Calu3 (cell line): ENCODE measurements around the gene SNX18. TPM values are rescaled to one million over a fixed set of nuclear protein-coding genes. Genes with fewer than 3 reads are reported as not detected.

ENCODE experiments used
- BruUV-seq: library from RNA; stranded (reverse); fragments of 400-500 nt; replicated peaks from 2 replicates; lab custom pipeline; 2021; lab: Mats Ljungman, UMichigan
- CTCF ChIA-PET: fragments of 300-600 bp; sonication (Branson Sonifier 250); formaldehyde crosslinking; loops from one replicate; lab custom pipeline; 2022; ENCODE audit warnings: antibody characterized with exemption; lab: Charles Lee
- DNase-seq: peaks from one replicate; pipeline ENCODE4 v3.0.0; 2022
- H3K27ac Mint-ChIP-seq: one replicate; pipeline ENCODE4 v1.8.0; 2022; ENCODE audit warnings: mixed read lengths; ENCODE audit not compliant: unreplicated experiment
- H3K27me3 Mint-ChIP-seq: one replicate; pipeline ENCODE4 v1.8.0; 2022; ENCODE audit warnings: mixed read lengths; ENCODE audit not compliant: unreplicated experiment
- H3K36me3 Mint-ChIP-seq: one replicate; pipeline ENCODE4 v1.8.0; 2022; ENCODE audit warnings: mild to moderate bottlenecking, moderate library complexity, mixed read lengths; ENCODE audit not compliant: insufficient read depth, unreplicated experiment
- H3K4me1 Mint-ChIP-seq: one replicate; pipeline ENCODE4 v1.8.0; 2022; ENCODE audit warnings: mild to moderate bottlenecking, low read depth, mixed read lengths; ENCODE audit not compliant: unreplicated experiment
- H3K4me3 Mint-ChIP-seq: one replicate; pipeline ENCODE4 v1.8.0; 2022; ENCODE audit warnings: mild to moderate bottlenecking, low read depth, moderate library complexity, mixed read lengths; ENCODE audit not compliant: unreplicated experiment
- H3K9me3 Mint-ChIP-seq: one replicate; pipeline ENCODE4 v1.8.0; 2022; ENCODE audit warnings: low read depth, mixed read lengths; ENCODE audit not compliant: unreplicated experiment
- intact Hi-C: fragments of 100-400 bp; cut with micrococcal nuclease; formaldehyde crosslinking; loops from one replicate; pipeline ENCODE4 v1.10.0; 2022; ENCODE audit not compliant: unreplicated experiment
- total RNA-seq: library from RNA; stranded (reverse); gene quantifications from 2 replicates; pipeline ENCODE4 v1.2.3, GENCODE V29; 2022
- TF ChIP-seq, protein P1 (sequence below): fragments of 200-600 bp; IDR thresholded peaks from one replicate; pipeline ENCODE4 v1.8.0; 2022; ENCODE audit warnings: antibody characterized with exemption; ENCODE audit not compliant: unreplicated experiment

The SNX18 gene
- total RNA-seq, 1 experiment from 2014 or later, result 22.8 TPM

DNA sequence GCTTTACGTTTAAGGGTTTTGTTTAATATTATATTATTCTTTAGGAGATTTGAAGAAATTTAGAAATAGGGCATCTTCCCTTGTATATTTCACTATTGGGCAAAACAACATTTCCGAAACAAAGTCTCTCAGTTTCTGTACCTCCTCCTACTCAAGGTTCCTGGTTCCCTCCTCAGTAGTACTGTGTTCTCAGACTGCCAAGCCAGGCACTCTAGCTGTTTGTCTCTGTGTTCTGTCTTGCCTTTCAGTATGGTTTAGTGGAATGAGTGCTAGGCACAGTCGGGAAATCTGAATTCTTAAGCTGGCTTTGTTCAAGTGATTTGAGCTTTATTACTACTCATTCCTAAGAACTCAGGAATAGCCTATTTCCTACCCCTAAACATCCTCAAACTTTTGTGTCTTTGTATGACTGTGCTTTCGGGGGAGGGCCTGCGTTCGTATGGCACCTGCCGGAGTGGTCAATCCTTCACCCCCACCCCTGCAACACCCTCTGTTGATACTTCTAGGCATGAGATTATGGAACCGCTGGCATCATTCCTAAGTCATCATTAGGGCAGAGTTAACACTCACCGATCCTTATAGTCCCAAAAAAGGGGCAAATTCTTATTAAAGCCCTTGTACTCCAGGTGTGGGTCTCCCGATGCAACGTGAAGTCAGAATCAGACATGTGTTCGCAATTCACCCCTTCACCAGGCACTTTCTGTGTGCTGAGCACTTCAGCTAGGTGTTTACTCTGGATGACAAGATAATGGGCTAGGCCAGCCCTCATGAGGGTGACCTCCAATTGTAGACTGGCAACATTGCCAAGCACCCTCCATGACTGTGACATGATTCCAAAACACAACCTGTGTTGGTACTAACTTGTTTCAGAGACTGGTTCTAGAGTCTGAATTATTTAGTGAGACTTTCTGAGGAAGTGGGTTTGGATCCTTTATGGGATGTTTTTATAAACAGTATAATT, 24.5 kb downstream of the SNX18 start:
- no peak overlapping the region for H3K4me3 Mint-ChIP-seq
- TF ChIP-seq, protein P1, sequence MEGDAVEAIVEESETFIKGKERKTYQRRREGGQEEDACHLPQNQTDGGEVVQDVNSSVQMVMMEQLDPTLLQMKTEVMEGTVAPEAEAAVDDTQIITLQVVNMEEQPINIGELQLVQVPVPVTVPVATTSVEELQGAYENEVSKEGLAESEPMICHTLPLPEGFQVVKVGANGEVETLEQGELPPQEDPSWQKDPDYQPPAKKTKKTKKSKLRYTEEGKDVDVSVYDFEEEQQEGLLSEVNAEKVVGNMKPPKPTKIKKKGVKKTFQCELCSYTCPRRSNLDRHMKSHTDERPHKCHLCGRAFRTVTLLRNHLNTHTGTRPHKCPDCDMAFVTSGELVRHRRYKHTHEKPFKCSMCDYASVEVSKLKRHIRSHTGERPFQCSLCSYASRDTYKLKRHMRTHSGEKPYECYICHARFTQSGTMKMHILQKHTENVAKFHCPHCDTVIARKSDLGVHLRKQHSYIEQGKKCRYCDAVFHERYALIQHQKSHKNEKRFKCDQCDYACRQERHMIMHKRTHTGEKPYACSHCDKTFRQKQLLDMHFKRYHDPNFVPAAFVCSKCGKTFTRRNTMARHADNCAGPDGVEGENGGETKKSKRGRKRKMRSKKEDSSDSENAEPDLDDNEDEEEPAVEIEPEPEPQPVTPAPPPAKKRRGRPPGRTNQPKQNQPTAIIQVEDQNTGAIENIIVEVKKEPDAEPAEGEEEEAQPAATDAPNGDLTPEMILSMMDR, result no peak
- H3K9me3 Mint-ChIP-seq, result no peaks in the 10 kb centered on the region
- no peak for DNase-seq
- no peaks in the 10 kb centered on the region for H3K27me3 Mint-ChIP-seq
- no TSS peak for BruUV-seq
- intact Hi-C loops, result no loop called here
- peaks cover 5% of the 10 kb centered on the region for H3K36me3 Mint-ChIP-seq
- CTCF ChIA-PET, result interaction anchor here (0.6 kb wide), 1 partner anchor 33 kb away, joined by 3 read pairs; no protein-coding TSS in a partner anchor
- no peak overlapping the region for H3K27ac Mint-ChIP-seq
- H3K4me1 Mint-ChIP-seq, result no peaks in the 10 kb centered on the region

DNA sequence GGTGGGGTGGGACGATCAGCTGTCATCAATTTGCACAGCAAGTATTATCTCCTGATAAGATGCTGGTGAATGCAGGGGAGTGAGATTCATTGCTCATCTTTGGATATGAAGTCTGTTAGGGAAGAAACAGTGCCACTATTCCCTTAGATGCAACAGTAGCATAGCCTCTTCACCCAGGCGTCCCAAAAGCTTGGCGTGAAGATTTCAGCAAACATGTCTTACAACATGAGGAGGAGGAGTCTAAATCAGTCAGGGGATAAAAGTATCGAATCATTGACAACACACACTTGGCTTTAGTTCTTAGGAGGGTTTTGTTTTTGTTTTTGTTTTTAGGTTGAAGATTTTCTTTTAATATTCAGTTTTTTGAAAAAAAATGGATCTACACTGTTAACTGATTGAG, 26.5 kb downstream of the SNX18 start:
- Mint-ChIP-seq H3K27ac (no peak overlapping the region), H3K36me3 (peaks cover 5% of the 10 kb centered on the region), H3K4me1 (no peaks in the 10 kb centered on the region), H3K9me3 (no peaks in the 10 kb centered on the region), H3K27me3 (no peaks in the 10 kb centered on the region), H3K4me3 (no peak overlapping the region)
- CTCF ChIA-PET, result interaction anchor here (0.6 kb wide), 1 partner anchor 1729 kb away, joined by 4 read pairs; no protein-coding TSS in a partner anchor
- DNase-seq, result no peak
- intact Hi-C loops, result no loop called here
- TF ChIP-seq, protein P1, result no peak
- no TSS peak for BruUV-seq

DNA sequence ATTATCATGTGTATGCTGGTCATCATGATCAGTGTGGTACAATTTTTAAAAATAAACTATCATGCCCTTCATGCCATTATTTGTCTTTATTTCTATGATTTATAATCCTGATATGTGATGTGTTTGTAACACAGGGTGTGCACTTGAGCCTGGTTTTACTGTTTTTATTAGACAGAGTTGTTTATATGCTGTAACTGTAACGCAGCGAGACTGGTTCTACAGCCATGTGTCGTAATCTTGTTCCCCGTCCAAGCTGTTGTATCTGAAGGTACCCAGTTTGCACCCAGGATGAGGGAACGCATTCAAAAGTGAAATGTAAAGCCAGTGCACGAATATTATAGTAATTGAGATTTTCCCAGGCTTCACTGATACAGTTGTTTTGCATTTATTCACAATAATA, 28.2 kb downstream of the SNX18 start:
- Mint-ChIP-seq H3K27ac (no peak overlapping the region), H3K4me3 (no peak overlapping the region), H3K36me3 (peaks cover 3% of the 10 kb centered on the region), H3K9me3 (no peaks in the 10 kb centered on the region), H3K4me1 (no peaks in the 10 kb centered on the region), H3K27me3 (no peaks in the 10 kb centered on the region)
- TF ChIP-seq, protein P1, result no peak
- BruUV-seq, result no TSS peak
- intact Hi-C loops, result no loop called here
- DNase-seq, result no peak
- CTCF ChIA-PET, result no interaction called here

DNA sequence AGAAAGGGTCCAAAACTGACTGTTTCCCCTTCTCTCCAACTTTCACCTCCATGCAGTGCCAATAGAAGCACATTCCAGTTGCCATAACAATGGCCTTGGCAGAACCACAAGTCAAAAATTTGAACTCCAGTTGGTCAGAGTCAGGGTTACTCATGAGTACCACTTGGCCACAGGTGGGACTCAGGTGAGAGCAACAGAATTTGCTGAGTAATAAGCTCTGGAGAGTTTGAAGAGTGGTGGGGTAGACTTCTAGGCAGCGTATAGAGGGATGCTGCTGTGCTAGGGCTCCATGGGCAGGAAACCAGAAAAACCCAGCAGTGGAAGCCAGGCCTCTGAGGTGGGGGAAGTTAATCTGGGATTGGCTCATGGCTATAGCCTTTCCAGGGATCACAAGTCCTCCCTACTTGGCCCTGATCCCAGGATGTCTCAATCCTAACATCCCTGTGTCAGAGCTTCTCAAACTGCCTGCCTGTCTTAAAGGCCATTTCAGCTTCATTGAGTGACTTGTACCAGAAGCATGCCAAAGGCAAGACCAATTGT, 30.2 kb downstream of the SNX18 start:
- intact Hi-C loops, result no loop called here
- no peak overlapping the region for H3K4me3 Mint-ChIP-seq
- H3K4me1 Mint-ChIP-seq, result no peaks in the 10 kb centered on the region
- CTCF ChIA-PET, result no interaction called here
- no peak for DNase-seq
- TF ChIP-seq, protein P1, result no peak
- H3K36me3 Mint-ChIP-seq, result no peaks in the 10 kb centered on the region
- no peaks in the 10 kb centered on the region for H3K9me3 Mint-ChIP-seq
- no peak overlapping the region for H3K27ac Mint-ChIP-seq
- BruUV-seq, result no TSS peak
- no peaks in the 10 kb centered on the region for H3K27me3 Mint-ChIP-seq
